ENCODE data around the gene LCAT. TPM values are rescaled to one million over a fixed set of nuclear protein-coding genes. Genes with fewer than 3 reads are reported as not detected.

Gene LCAT
- total and polyA plus RNA-seq, 9 of the 15 experiments (the other 6 are each of a cell fraction or from before 2014, with no cell fraction given): 0.46 to 21.0 (median 5.0) TPM

- TF ChIP-seq MGA (IDR thresholded peaks at IDR 0.05) (peak; percentile 80; the same call in 1 of the 2 replicates), ARID4B (CRISPR knock-in tag; IDR thresholded peaks at IDR 0.05) (peak; percentile 95), POLR2H (tag; IDR thresholded peaks at IDR 0.05; ENCODE audit: low read depth) (peak; percentile 28; the same call in 1 of the 2 replicates), E2F4 (CRISPR knock-in tag; IDR thresholded peaks at IDR 0.05; ENCODE audit: low read depth) (0 out of 2 replicates have a peak, but pooled peaks have one; percentile 49), ZFP91 (CRISPR knock-in tag; IDR thresholded peaks at IDR 0.05) (0 out of 2 replicates have a peak, but pooled peaks have one; percentile 66), LCOR (CRISPR knock-in tag; IDR thresholded peaks at IDR 0.05) (0 out of 2 replicates have a peak, but pooled peaks have one; percentile 23)
Measured at GRCh38 chr16:67935402-67936123, 8.4 kb downstream of the LCAT start (continued).
